ENCODE results near the gene GNA15.

The GNA15 gene

DNA sequence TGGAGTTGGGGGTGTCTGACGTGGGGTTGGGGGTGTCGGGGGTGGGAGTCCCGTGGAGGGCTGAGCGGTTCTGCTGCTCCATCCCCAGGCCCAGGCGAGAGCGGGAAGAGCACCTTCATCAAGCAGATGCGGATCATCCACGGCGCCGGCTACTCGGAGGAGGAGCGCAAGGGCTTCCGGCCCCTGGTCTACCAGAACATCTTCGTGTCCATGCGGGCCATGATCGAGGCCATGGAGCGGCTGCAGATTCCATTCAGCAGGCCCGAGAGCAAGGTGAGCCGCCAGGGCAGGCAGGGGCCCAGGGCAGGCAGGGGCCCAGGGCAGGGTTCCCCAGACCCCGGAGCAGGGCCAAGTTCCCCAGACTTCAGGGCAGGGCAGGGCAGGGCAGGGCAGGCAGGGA lies 12.7 kb downstream of the GNA15 start:
- POLR2A ChIA-PET, result interaction anchor here (0.7 kb wide), 1 partner anchor 1228 kb away, joined by 4 read pairs; no protein-coding TSS in a partner anchor
- CTCF ChIA-PET, result interaction anchor here (1.0 kb wide), 1 partner anchor 23 kb away, joined by 3 read pairs; no protein-coding TSS in a partner anchor
- TF ChIP-seq, protein P1, sequence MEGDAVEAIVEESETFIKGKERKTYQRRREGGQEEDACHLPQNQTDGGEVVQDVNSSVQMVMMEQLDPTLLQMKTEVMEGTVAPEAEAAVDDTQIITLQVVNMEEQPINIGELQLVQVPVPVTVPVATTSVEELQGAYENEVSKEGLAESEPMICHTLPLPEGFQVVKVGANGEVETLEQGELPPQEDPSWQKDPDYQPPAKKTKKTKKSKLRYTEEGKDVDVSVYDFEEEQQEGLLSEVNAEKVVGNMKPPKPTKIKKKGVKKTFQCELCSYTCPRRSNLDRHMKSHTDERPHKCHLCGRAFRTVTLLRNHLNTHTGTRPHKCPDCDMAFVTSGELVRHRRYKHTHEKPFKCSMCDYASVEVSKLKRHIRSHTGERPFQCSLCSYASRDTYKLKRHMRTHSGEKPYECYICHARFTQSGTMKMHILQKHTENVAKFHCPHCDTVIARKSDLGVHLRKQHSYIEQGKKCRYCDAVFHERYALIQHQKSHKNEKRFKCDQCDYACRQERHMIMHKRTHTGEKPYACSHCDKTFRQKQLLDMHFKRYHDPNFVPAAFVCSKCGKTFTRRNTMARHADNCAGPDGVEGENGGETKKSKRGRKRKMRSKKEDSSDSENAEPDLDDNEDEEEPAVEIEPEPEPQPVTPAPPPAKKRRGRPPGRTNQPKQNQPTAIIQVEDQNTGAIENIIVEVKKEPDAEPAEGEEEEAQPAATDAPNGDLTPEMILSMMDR (IDR thresholded peaks at IDR 0.05; ENCODE audit: control extremely low read depth, extremely low read depth, low read depth, missing control alignments), result no peak
- no peak for DNase-seq (ENCODE audit: extremely low spot score)

DNA sequence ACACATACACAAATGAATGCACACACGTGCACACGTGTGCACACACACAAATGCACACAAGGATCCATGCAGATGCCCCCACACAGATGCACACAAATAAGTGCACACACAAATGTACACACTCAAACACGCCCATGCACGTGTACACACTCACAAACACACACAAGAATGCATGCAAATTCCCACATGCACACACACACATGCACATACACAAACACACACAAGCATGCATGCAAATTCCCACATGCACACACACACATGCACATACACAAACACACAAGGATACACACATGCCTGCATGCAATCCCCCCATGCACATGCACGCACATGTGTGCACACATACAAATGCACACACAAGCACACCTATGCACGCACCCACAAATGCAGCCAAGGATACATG lies 13.3 kb downstream of the GNA15 start:
- POLR2A ChIA-PET, result no interaction called here
- TF ChIP-seq, protein P1 (IDR thresholded peaks at IDR 0.05; ENCODE audit: control extremely low read depth, extremely low read depth, low read depth, missing control alignments), result no peak
- DNase-seq (ENCODE audit: extremely low spot score), result no peak
- CTCF ChIA-PET, result interaction anchor here (1.0 to 1.3 kb wide), 3 partner anchors 15 to 28 kb away, joined by 3 to 8 read pairs (median 4); no protein-coding TSS in a partner anchor

DNA sequence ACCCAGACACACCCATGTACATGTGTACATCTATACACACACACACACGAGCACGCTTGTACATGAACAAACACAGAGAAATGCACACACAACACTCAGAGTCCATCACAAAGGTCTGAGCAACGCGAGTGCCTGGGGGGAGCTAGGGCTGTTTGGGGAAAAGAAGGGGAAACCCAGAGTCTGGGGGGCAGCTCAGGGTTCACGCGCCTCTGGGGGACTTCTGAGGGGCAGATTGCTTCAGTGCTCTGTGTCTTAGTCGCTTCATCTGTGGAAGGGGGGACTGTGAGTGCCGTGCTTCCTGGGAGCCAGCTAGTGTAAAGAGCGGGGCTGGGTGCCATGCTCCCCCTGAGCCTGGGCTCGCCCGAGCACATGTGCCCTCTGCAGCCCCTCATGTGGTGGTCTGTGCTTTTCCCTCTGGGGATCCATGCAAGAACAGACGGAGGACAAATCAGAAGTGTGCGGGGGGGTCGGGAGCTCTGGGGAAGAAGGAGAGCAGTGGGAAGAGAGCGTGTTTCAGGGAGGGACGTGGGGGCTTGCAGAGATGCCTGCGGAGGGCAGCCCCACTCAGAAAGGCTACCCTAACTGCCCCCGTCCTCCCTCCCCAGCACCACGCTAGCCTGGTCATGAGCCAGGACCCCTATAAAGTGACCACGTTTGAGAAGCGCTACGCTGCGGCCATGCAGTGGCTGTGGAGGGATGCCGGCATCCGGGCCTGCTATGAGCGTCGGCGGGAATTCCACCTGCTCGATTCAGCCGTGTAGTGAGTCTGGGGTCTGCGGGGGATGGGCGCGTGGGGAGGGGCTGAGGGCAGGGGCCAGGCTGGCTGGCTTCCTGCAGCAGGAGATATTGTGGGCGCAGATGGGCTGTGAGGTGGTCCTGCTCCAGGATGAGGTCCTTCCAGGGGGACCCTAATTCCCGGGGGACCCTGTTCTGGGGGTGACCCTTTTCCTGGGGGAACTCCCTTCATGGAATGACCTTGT lies 14.0 kb downstream of the GNA15 start:
- CTCF ChIA-PET, result interaction anchor here (1.0 to 1.3 kb wide), 3 partner anchors 14 to 27 kb away, joined by 3 to 8 read pairs (median 4); no protein-coding TSS in a partner anchor
- POLR2A ChIA-PET, result interaction anchor here (0.9 kb wide), 1 partner anchor 11 kb away, joined by 3 read pairs; no protein-coding TSS in a partner anchor
- TF ChIP-seq, protein P1 (IDR thresholded peaks at IDR 0.05; ENCODE audit: control extremely low read depth, extremely low read depth, low read depth, missing control alignments), result no peak
- DNase-seq (ENCODE audit: extremely low spot score), result no peak

DNA sequence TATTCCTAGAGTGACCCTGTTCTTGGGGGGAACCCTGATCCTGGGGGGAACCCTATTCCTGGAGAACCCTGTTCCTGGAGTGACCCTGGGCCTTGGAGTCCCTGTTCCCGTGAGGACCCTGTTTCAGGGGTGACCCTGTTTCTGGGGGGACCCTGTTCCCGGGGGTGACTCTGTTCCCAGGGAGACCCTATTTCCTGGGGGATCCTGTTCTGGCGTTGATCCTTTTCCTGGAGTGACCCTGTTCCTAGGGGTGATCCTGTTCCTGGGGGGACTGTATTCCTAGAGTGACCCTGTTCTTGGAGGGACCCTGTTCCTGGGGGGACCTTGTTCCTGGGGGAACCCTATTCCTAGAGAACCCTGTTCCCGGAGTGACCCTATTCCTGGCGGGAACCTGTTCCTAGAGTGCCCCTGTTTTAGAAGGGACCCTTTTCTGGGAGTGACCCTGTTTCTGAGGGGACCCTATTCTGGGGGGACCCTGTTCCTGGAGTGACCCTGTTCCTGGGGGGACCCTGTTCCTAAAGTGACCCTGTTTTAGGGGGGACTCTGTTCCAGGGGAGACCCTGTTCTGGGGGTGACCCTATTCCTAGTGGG lies 15.0 kb downstream of the GNA15 start:
- TF ChIP-seq, protein P1 (IDR thresholded peaks at IDR 0.05; ENCODE audit: control extremely low read depth, extremely low read depth, low read depth, missing control alignments), result no peak
- POLR2A ChIA-PET, result no interaction called here
- no peak for DNase-seq (ENCODE audit: extremely low spot score)
- CTCF ChIA-PET, result interaction anchor here (0.7 to 2.3 kb wide), 5 partner anchors 11 to 47 kb away, joined by 3 to 8 read pairs (median 6); no protein-coding TSS in a partner anchor

DNA sequence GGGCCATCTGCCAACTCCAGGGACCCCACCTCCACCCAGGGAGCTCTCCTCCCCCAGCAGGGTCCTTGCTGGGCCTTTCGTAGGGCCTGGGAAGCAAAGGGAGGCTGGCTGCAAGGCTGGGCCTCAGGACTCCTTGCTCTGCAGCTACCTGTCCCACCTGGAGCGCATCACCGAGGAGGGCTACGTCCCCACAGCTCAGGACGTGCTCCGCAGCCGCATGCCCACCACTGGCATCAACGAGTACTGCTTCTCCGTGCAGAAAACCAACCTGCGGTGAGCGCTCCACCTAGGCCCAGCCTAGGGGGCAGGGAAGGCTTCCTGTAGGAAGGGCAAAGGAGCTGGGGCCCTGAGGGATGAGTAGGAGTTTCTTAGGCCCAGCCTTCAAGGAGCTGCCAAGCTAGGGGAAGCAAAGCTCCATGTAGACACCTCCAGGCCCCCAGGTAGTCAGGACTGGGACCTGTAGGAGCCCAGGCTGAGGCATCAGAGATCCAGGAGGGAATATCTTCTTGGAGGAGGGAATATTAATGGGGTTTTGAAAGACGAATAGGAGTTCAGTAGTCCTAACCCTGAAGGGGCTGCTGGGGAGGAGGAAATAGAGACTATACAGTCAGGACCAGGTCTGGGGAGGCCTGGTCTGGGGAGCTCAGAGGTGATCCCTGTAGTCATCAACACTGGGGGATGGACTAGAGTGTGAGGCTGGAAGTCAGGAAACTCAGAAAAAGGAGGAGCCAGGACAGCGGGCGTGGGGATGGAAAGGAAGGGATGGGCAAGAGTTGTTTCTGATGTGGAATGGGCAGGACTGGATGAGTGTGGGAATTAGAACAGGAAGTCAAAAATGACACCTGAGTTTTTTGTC lies 16.0 kb downstream of the GNA15 start:
- ChIA-PET POLR2A (no interaction called here), CTCF (interaction anchor here (0.7 to 2.3 kb wide), 8 partner anchors 9 to 48 kb away, joined by 3 to 8 read pairs (median 3); no protein-coding TSS in a partner anchor)
- DNase-seq (ENCODE audit: extremely low spot score), result no peak
- TF ChIP-seq, protein P1 (IDR thresholded peaks at IDR 0.05; ENCODE audit: control extremely low read depth, extremely low read depth, low read depth, missing control alignments), result no peak

Data from GM10248 (cell line).